Suprapubic skin (tissue), 4 donors: Measurements from ENCODE around the gene VCP.

Experiments used
- CTCF ChIP-seq, 2 donors: fragments of 200-600 bp in 1 of 2; fragments of 450-650 bp in 1 of 2; sonication (generic) in 1 of 2; IDR thresholded peaks; one replicate each; pipeline ENCODE4 v1.5.1; 2016 to 2019; ENCODE audit warnings: antibody characterized with exemption in 2 of 2, mild to moderate bottlenecking in 1 of 2, moderate library complexity in 1 of 2
- EP300 ChIP-seq: sonication (generic); formaldehyde crosslinking; IDR thresholded peaks from one replicate; pipeline ENCODE4 v1.6.1; 2017; ENCODE audit warnings: antibody characterized with exemption
- POLR2A ChIP-seq, 2 donors: fragments of 450-650 bp; IDR thresholded peaks; one replicate each; pipeline ENCODE4 v1.6.1; 2017; ENCODE audit warnings: antibody characterized with exemption in 2 of 2, mild to moderate bottlenecking in 2 of 2, moderate library complexity in 2 of 2
- POLR2AphosphoS5 ChIP-seq, 3 donors: sonication (generic); formaldehyde crosslinking; IDR thresholded peaks; one replicate each; pipeline ENCODE4 v1.6.1; 2017; ENCODE audit warnings: antibody characterized with exemption in 3 of 3

DNA sequence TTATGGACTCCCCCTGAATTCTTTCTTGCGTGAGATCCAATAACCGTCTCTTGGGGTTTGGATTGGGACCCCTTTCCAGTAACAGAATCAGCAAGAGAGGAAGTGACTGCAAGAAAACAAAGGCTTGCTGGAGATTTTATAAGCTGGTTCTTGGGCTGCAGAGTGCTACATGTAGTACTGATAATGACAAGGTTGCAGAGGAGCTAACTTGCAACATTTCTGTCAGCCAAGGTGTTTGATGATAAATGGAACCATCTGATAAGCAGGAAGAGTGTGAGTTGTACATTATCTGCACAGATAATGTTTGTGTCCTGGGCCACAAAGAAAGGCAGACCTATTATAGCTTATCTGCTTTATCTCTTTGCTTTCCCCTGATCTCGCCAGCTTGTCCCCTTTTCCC, 45.8 kb downstream of the VCP start:
- TF ChIP-seq CTCF (IDR thresholded peaks at IDR 0.05) = no peak
- TF ChIP-seq POLR2A (IDR thresholded peaks at IDR 0.05) = no peak
- TF ChIP-seq POLR2AphosphoS5 (IDR thresholded peaks at IDR 0.05) = no peak
- no peak for TF ChIP-seq EP300
